Measurements from ENCODE around the gene SMAD2.
"Not testable (repeated sequence)": the region's sequence is repeated elsewhere in the genome, so short reads cannot be mapped to it uniquely, and the experiment has no call there.

Gene SMAD2

DNA sequence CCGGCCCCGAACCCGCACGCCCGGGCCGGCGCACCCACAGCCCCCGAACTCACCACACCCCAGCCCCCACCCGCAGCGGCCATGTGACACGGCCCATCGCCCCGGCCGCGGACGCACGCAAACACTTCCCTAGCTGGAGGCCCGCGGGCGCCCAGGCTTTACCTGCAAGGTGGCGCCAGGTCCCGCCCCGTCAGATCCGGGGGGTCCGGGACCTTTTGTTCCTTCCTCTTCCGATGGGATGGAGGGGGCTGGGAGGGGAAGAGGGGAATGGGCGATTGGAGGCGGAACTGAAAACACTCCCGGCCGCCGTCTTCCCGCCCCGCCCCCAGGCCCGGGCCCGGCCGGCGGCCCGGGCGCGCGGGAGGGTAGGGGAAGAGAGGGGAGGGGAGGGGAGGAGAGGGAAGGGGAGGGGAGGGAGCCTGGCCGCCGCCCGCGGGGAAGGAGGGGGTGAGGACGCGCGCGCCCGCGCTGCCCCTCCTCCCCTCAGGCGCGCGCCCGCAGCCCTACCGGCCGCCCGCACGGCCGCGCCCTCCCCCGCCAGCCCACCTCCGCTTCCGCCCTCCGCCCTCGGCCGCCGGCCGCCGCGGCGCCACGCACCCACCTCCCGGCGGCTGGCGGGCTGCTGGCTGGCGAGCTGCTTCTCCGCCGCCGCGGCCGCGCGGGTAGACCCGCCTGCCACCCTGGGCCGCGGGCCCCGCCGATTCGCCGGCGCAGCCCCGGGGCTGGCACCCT is at the start of gene SMAD2:
Gene SMAD2, minus strand, starts transcription at position 461 of the 732 bp plus-strand sequence. CDS start 33,903 bp downstream, outside the sequence.
- DNase-seq (ENCODE audit: low read depth): peak; percentile 76

- DNase-seq (ENCODE audit: low read depth): no peak
Observed at GRCh38 chr18:47979611-47980200, 49.2 kb upstream of the SMAD2 start.

DNA sequence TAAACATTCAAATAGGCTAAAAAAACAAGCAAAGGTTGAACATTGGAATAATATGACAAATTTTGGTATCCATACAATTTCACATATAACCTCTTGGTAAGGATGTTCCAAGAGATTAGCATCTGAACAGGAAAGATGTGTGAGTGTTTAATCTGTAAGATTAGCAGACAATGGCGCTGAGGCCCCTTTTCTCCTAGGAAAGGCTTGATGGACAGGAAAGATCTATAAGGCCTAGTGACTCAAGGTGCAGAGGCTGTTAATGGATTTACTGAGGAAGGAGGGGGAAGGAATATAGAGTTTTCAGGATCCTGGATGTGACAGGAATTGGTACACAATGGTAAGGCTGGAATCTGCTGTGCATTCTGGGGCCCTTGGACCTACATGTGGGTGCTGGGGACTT is 48.1 kb upstream of the SMAD2 start:
- no peak for DNase-seq (ENCODE audit: low read depth)

GRCh38 chr18:47978141-47978540 is 47.7 kb upstream of the SMAD2 start:
- DNase-seq (ENCODE audit: low read depth): no peak

GRCh38 chr18:47975701-47976100 is 45.2 kb upstream of the SMAD2 start:
- DNase-seq (ENCODE audit: low read depth): no peak

DNA sequence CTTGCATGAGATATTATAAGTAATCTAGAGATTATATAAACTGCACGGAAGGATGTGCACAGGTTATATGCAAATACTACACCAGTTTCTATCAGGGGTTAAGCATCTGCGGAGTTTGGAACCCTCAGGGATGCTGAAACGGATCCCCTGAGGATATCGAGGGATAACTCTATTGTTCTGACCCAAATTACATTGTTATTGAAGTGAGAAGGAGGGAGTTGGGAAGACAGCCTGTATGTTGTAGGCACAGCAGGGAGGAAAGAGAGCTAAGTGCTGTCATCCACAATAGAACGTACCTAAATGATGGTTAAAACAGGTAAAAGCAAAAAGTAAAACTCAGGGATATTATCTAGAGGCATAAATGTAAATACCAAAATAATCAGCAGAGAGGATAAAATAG is 44.6 kb upstream of the SMAD2 start:
- DNase-seq (ENCODE audit: low read depth): no peak

DNA sequence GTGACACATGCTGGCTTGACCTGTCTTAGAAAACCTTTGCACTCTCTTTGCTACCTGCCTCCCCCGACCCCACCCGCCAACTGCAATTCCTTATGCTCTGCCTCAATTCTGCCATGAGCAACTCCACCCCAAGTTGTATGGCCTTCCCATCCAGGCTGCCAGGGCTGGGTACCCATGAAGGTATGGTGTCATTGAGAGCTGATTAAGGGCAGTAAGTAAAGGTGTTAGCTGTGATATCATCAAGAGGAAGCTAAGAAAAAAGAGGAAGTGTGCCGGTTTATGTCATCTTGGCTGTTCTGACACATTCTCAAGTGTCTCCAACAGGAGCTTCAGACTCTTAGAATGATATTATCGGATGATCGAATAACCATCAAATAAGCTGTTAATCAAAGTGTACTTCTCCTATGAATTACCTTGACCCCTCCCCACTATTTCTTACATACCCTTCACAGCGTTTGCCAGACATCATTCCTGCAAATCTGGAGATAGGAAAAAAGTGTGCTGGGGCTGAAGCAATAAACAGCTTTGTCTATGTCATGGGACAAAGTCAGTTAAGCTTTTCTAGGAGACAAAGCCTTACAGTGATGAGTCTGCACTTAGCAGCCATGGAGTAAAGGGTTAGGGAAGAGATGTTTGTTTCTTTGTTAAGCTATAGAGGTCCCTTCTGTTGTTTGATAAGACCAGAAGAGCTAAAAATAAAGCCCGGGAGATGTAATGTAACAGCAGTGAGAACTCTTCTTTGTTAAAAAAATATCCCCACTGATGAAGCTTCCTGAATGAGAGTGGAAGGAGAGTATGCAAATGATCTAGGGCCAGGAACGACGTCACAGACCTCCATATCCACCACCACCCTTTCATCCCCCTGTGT is 40.4 kb upstream of the SMAD2 start:
- DNase-seq (ENCODE audit: low read depth): no peak

- no peak for DNase-seq (ENCODE audit: low read depth)
Observed at GRCh38 chr18:47969816-47970215, 39.4 kb upstream of the SMAD2 start.

DNA sequence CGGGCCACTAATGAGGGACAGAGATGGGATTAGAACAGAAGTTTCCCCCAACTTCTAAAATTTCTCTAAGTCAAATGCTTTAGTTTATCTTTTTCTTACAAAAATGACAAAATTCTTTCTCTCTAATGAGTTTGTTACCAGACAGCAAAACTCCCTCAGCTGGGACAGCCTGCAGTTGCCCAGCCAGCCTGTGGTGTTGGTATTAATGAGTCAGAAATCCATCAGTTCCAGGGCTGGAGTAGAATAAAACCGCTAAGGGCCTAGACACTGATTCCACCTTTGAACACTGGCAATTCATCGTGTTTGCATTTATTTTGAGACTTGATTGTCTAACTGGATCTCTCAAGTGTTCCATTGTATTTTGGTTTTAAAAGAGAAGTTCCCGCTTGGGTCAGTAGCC is 38.3 kb upstream of the SMAD2 start:
- DNase-seq (ENCODE audit: low read depth): no peak

GRCh38 chr18:47968006-47968676 is 37.7 kb upstream of the SMAD2 start:
- no peak for DNase-seq (ENCODE audit: low read depth)

GRCh38 chr18:47964053-47964452 is 33.6 kb upstream of the SMAD2 start:
- DNase-seq (ENCODE audit: low read depth): no peak

DNA sequence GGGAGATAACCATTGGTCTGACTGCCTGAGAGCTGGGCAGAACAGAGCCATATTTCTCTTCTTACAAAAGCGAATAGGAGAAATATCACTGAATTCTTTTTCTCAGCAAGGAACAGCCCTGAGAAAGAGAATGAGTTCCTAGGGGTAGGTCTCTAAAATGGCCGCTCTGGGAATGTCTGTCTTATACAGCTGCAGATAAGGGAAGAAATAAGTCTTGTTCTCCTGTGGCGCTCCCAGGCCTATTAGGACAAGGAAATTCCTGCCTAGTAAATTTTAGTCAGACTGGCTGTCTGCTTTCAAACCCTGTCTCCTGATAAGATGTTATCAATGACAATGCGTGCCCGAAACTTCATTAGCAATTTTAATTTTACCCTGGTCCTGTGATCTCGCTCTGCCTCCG is 30.5 kb upstream of the SMAD2 start:
- not testable (repeated sequence) for DNase-seq (ENCODE audit: low read depth)

- no peak for DNase-seq (ENCODE audit: low read depth)
Observed at GRCh38 chr18:47953471-47953931, 23.0 kb upstream of the SMAD2 start.

DNA sequence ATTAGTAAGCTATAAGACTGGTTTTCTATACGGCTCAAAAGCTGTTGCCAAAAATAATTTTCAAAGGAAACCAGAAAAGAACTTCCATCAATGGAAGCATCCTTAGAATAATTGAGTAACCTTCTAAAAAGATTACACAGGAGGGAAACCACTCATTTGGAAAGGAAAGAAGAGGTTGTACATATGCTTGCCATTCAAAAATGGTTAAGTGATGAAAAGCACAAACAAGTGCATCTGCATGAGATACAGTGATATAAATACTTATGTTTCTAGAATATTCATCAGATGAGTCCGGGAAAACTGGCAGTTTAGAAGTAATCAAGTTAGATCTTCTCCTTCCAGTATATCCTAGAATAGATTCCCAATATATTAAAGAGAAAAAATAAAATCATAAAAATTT is 20.1 kb upstream of the SMAD2 start:
- no peak for DNase-seq (ENCODE audit: low read depth)

DNA sequence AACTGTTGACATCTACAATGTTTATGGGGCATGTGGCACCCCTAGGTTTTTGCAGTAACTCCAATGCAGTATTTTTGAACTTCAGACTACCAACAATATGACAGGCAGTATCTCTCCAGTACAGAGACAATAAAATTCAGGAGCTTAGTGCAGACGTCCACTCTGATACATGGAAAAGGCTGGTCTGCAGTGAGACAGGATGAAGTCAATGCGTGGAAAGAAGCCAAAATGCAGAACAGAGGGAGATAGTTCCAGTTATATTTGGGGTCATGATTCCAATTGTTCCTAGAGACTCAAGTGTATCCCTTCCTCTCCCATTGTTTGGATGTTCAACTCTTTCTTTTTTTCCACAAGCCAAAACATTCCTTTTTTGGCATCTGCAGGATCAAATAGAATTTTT is 18.7 kb upstream of the SMAD2 start:
- DNase-seq (ENCODE audit: low read depth): no peak

DNA sequence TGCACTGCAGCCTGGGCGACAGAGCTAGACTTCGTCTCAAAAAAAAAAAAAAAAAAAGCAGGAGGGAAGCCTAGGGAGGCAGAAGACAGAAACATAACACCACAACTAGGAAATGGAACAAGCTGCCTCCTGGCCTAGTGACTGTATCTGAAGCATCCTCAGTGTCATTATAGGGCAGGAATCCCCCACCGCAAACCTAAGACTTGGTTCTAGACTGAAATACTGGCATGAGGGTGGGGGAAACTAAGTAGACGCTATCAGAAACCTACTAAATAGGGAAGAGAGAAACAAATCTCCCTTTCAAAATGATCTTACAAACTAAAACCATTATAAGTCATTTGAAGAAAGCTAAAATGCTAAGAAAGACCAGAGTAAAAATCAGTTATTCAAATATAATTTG is 16.4 kb upstream of the SMAD2 start:
- DNase-seq (ENCODE audit: low read depth): no peak

DNA sequence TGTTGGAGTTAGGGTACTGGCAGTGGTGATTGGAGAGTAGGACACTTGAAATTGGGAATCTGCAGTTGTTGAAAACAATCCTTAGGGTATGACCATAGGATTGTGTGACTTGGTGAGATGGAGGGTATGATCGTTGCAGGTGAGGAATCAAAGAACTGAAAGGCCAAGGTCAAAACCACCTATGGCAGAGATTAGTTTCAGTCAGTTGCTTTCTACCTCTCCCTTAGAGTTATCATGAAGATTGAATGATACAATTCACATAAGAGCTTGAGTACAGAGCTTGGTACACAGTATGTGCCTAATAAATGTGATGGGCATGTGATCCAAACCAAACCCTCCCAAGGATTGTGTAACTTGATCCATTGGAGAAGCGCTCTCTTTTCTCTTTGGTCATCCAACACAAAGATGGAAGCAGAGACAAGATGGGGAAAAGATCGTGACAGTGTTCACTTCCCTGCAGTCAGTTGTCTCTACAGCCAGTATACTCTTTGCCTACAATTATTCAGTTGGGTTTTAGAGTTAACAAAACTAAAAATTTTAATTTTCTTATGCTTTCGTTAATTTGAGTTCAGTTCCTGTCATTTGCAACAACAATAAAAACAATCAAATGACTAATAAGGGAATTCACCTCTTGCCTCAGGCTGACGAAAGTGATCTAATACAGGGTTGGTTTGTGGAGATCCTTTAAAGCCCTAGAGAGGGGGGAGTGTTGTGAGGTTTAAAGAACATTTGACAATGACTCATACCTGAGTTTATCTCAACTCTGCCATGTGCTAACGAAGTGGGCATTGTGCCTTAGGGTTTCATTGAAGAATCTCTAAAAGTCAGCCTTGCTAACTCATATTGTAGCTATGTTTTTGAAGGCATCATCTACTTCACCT is 14.8 kb upstream of the SMAD2 start:
- DNase-seq (ENCODE audit: low read depth): no peak

DNA sequence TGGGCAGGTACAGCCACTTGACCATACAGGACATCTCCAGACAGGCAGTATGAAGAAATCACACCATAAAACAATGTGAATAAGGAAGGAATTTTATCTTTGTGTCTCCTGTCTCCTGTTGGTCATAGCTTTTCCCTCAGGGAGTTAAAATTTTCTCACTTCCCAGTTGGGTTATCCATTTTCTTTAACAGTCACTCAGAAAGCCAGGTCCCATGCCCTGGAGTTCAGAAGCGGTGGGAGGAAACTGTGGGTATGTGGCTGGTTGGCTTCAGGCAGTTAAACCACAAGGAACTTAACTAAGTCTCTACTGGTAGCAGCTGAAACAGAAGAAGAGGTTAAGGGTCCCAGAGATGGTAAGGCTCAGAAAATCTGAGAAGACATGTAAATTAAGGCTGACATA is 6.5 kb upstream of the SMAD2 start:
- DNase-seq (ENCODE audit: low read depth): no peak

DNA sequence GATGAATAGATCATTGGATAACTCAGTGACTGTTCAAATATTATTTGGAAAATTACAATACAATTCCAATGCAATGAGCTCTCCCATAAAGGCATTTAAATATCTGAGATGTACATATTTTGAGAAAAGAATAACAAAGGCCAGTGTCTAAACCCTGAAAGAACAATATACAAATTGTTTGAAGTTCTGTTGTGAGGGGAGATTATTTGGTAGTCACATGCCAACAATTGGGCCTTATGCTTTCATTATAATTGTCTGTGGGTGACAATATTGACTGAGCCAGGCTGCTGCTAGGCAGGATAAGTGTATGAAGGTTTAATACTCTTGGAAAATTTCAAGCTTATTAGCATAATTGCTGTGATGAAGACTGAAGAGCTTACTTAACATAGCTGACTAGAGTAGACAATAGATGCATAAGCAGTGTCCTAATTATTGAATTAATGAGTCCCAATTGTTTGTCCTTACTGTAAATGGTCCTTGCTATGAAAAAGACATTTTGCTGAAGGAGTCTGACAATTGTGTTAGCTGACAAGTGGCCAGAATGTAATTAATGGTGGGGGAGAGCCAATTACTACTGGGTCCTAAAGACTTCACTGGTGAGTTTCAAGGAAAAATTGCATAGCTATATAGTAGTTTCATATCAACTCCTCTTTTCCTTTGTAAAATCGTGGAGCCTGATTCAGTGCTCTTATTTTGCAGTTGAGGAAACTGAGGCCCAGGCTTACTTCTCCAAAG is 5.0 kb upstream of the SMAD2 start:
- no peak for DNase-seq (ENCODE audit: low read depth)

DNA sequence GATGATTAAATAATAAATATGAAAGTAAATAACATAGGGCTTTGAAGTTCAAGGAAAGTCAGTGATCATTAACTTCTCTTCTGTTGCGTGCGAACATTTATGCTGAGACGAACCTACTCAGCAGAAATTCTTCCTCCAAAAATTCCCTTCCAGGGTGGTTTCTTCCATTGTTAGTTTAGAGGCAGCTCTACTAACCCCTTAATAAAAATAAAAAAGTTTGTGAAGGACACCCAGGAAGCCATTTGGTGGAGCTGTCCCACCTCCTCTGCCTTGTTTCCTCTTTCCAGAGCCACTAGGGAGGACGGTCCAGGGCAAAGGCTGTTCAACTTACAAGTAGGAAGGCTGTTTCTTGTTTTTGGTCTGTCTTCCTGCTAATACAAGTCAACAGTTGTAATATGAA is 2.1 kb upstream of the SMAD2 start:
- DNase-seq (ENCODE audit: low read depth): no peak

DNA sequence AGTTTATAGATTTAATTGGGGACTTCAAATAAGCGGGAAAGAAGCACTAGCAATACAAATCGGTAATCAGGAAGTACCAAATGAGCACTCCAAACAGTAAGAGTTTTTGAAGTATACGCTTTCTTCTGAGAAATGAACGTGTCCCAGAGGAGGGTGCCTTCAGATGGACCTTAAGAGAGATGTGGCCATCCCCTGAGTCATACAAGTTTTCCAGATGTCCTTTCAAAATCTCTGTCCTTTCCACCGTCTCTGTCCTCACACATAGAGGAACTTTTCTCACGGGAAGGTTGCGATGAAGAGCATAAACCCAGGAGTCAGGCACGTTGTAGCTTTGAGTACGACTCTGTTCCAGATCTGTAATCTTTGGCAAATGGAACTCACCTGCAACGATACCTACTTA is 1.7 kb upstream of the SMAD2 start:
- DNase-seq (ENCODE audit: low read depth): no peak
